GM12878 (cell line): ENCODE data around the gene CALN1. TPM values are rescaled to one million over a fixed set of nuclear protein-coding genes. Genes with fewer than 3 reads are reported as not detected.

Experiments used
- ATAC-seq: fragments of 200-7000 bp; cut with Tn5 transposase; 3 replicates; pipeline ENCODE4 v1.9.1; 2020; ENCODE audit warnings: mild to moderate bottlenecking, moderate library complexity
- BruUV-seq: library from RNA; stranded (reverse); fragments of 400-500 nt; replicated peaks from 2 replicates; lab custom pipeline; 2021; lab: Mats Ljungman, UMichigan
- CTCF ChIA-PET: fragments of 300-600 bp; sonication (Branson Sonifier 250); formaldehyde crosslinking; extraction: SDS; loops from one replicate; lab custom pipeline; 2021; ENCODE audit warnings: inconsistent platforms; lab: Yijun Ruan, JAX
- POLR2A ChIA-PET: fragments of 350-600 bp; formaldehyde crosslinking; extraction: SDS; loops from one replicate; lab custom pipeline; 2021; ENCODE audit warnings: inconsistent platforms; lab: Charles Lee
- RAD21 ChIA-PET: fragments of 300-600 bp; sonication (Branson Sonifier 250); formaldehyde crosslinking; loops from one replicate; lab custom pipeline; 2023; ENCODE audit warnings: antibody characterized with exemption; ENCODE audit not compliant: unreplicated experiment; lab: Charles Lee
- SMC1A ChIA-PET: fragments of 300-600 bp; sonication (Branson Sonifier 250); formaldehyde crosslinking; loops from one replicate; lab custom pipeline; 2023; ENCODE audit not compliant: unreplicated experiment, uncharacterized antibody; lab: Charles Lee
- DNase-seq: peaks from one replicate; pipeline ENCODE4 v3.0.0-alpha.2; 2011; ENCODE audit warnings: low read depth, low spot score
- FAIRE-seq: peaks from 3 replicates; lab custom pipeline; 2011; peaks lifted over from hg19 to GRCh38; lab: Jason Lieb, UNC
- H2AFZ ChIP-seq: 2 replicates; pipeline ENCODE4 v1.6.0; 2011; ENCODE audit warnings: low read depth, low read length, control low read depth; ENCODE audit not compliant: control insufficient read depth
- H3K27ac ChIP-seq: 2 replicates; pipeline ENCODE4 v1.5.1; 2011; ENCODE audit warnings: control low read depth; ENCODE audit not compliant: control insufficient read depth, insufficient read depth
- H3K27me3 ChIP-seq, 2 experiments: replicated peaks in 1 of 2; 2 replicates each; pipeline versions ENCODE4 v1.6.0 to v1.6.1; 2011; ENCODE audit warnings: low read length in 1 of 2; ENCODE audit not compliant: control insufficient read depth in 2 of 2, insufficient read depth in 2 of 2
- H3K36me3 ChIP-seq, 2 experiments: 2 replicates each; pipeline ENCODE4 v1.5.1; 2011; ENCODE audit warnings: low read length in 1 of 2; ENCODE audit not compliant: control insufficient read depth in 2 of 2, insufficient read depth in 2 of 2
- H3K4me1 ChIP-seq: 2 replicates; pipeline ENCODE4 v1.6.1; 2011; ENCODE audit warnings: mild to moderate bottlenecking, low read length, moderate library complexity, mixed read lengths; ENCODE audit not compliant: control insufficient read depth, insufficient read depth
- H3K4me2 ChIP-seq: 2 replicates; pipeline ENCODE4 v1.6.0; 2011; ENCODE audit warnings: control low read depth; ENCODE audit not compliant: control insufficient read depth, insufficient read depth
- H3K4me3 ChIP-seq: fragments of 200-600 bp; sonication (generic); 2 replicates; pipeline ENCODE4 v1.5.1; 2016
- H3K79me2 ChIP-seq: 2 replicates; pipeline ENCODE4 v1.6.0; 2011; ENCODE audit warnings: low read length; ENCODE audit not compliant: control insufficient read depth, insufficient read depth
- H3K9ac ChIP-seq: 2 replicates; pipeline ENCODE4 v1.8.0; 2011; ENCODE audit warnings: low read length, control low read depth, mixed read lengths; ENCODE audit not compliant: control insufficient read depth, insufficient read depth
- H3K9me3 ChIP-seq: replicated peaks from 3 replicates; pipeline ENCODE4 v1.5.1; 2011; ENCODE audit warnings: mild to moderate bottlenecking, low read length; ENCODE audit not compliant: control insufficient read depth, insufficient read depth
- H4K20me1 ChIP-seq: 2 replicates; pipeline ENCODE4 v1.6.0; 2011; ENCODE audit not compliant: control insufficient read depth, insufficient read depth
- CREB1 ChIP-seq: IDR thresholded peaks from 2 replicates; pipeline ENCODE4 v1.6.1; 2012; ENCODE audit warnings: low read depth, mild to moderate bottlenecking, inconsistent platforms
- MTA2 ChIP-seq: fragments of 450-650 bp; IDR thresholded peaks from 2 replicates; pipeline ENCODE4 v1.6.1; 2016; ENCODE audit warnings: low read depth, mild to moderate bottlenecking, moderate library complexity
- POLR2A ChIP-seq: IDR thresholded peaks from 2 replicates; pipeline ENCODE4 v1.6.1; 2011; ENCODE audit warnings: low read depth, mild to moderate bottlenecking, low read length
- RBBP5 ChIP-seq: fragments of 200-600 bp; sonication (generic); conservative IDR thresholded peaks from 2 replicates; pipeline ENCODE4 v1.6.1; 2016
- WGBS: methylation state at CpG from one replicate; pipeline ENCODE4 v1.1.6; 2016; ENCODE audit warnings: low lambda C conversion rate; ENCODE audit not compliant: insufficient replicate concordance, insufficient coverage; ENCODE audit errors: missing lambda C conversion rate; 5-methylcytosine and 5-hydroxymethylcytosine counted together
- in situ Hi-C: fragments of 300-500 bp; cut with MboI; formaldehyde crosslinking; loops from 9 replicates; pipeline ENCODE4 v1.14.3; 2018; ENCODE audit warnings: mixed read lengths
- intact Hi-C: fragments of 100-400 bp; cut with micrococcal nuclease; formaldehyde crosslinking; loops from one replicate; pipeline ENCODE4 v1.14.2; 2022; ENCODE audit not compliant: unreplicated experiment
- polyA plus RNA-seq, 11 experiments: library from polyadenylated mRNA; depleted of rRNA in 4 of 11; unstranded in 6 of 11; stranded (reverse) in 5 of 11; fragments of >200 nt; fragmentation: Nextera tagmentation in 4 of 11; fragmentation: Illumina TruSeq in 1 of 11; extraction: Ambion mirVana in 4 of 11; extraction: Trizol in 1 of 11; gene quantifications; 1 replicate in 1 of 11; 2 replicates in 10 of 11; pipeline versions ENCODE4 v1.2.1 to v1.2.3, GENCODE V29; 2011 to 2016; ENCODE audit warnings: inconsistent platforms in 2 of 11, missing spikeins in 2 of 11, low read depth in 1 of 11
- total RNA-seq, 4 experiments: library from RNA; depleted of rRNA in 3 of 4; stranded (reverse); fragments of >200 nt in 3 of 4; fragmentation: Illumina TruSeq in 1 of 4; extraction: Trizol in 1 of 4; gene quantifications; 2 replicates each; pipeline versions ENCODE4 v1.2.1 to v1.2.3, GENCODE V29; 2013 to 2021
- TF ChIP-seq, protein P1 (sequence below): IDR thresholded peaks from 2 replicates; pipeline ENCODE4 v1.6.1; 2011; ENCODE audit warnings: borderline replicate concordance, low read depth, mild to moderate bottlenecking, moderate library complexity, mixed read lengths, low read length; ENCODE audit not compliant: insufficient read depth; ENCODE audit errors: extremely low read length

The CALN1 gene
- total and polyA plus RNA-seq, 10 of the 15 experiments (the other 5 are each of a cell fraction or from before 2014, with no cell fraction given), result 0.48 to 15.3 (median 1.6) TPM

DNA sequence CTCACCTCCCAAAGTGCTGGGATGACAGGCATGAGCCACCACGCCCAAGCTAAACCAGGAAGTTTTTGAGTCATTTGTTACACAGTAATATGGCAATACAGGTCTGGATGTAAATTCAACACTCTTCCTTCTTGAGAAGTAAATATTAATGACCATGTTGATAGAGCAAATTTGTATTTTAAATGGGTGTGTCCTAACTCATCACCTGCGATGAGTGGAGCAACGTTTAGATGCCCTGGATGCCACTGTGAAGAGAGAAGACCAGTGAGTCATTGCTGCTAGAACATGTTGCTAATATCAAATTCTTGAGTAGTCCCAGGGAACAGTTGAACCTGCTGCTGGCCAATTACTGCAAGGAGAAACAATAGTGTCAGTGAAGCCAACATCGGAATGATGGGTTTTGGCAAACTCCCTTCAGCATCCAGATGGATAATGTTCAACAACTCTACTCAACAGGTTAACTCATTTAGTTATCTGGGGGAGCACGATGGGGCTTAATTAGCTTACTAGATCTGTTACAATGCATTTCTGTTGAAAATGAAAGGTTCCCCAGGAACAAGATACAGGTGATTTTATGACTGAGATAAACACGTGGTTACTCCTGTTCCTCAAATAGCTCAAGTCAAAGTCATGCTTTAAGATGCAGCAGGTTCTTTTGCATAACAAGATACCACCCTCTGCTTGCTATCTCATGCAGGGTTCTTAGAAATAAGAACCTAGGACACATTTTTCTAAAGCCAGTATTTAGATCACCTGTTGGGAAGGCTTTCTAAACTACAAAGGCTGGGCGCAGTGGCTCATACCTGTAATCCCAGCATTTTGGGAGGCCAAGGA lies 146.8 kb downstream of the CALN1 start (continued):
- TF ChIP-seq MTA2 (no peak), RBBP5 (no peak), CREB1 (no peak)

DNA sequence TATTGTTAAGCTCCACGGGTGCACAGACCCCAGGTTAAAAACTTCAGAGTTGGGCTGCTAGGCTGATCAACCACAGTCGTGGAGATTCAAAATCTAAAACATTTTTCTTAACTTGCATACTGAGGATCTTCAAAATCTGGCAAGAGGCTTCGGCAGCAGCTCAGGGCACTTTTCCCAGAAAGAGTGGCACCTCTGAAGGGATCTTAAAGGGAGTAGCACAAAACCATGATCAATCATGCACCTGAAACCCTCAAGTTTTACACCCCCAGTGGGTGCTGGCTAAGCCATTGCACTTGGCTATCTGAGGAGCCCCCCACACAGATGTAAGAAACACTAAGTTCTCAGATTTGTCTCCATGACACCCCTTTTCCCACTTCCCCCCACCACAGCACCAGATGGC lies 151.7 kb downstream of the CALN1 start:
- no peak overlapping the region for H2AFZ ChIP-seq
- 9% methylated on average over 3 of the region's 3 CpGs for WGBS
- no peak for ATAC-seq
- POLR2A ChIA-PET, result no interaction called here
- CTCF ChIA-PET, result no interaction called here
- intact Hi-C loops, result no loop called here
- no peak overlapping the region for H3K9ac ChIP-seq
- H3K9me3 ChIP-seq, result no peaks in the 10 kb centered on the region
- no peak overlapping the region for H3K27ac ChIP-seq
- no peak overlapping the region for H3K4me3 ChIP-seq
- SMC1A ChIA-PET, result no interaction called here
- no peak for DNase-seq
- H3K4me1 ChIP-seq, result no peaks in the 10 kb centered on the region
- RAD21 ChIA-PET, result no interaction called here
- no peak for FAIRE-seq
- no TSS peak for BruUV-seq
- no peak for TF ChIP-seq POLR2A
- TF ChIP-seq, protein P1, sequence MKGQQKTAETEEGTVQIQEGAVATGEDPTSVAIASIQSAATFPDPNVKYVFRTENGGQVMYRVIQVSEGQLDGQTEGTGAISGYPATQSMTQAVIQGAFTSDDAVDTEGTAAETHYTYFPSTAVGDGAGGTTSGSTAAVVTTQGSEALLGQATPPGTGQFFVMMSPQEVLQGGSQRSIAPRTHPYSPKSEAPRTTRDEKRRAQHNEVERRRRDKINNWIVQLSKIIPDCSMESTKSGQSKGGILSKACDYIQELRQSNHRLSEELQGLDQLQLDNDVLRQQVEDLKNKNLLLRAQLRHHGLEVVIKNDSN, result no peak
- no peaks in the 10 kb centered on the region for H4K20me1 ChIP-seq
- in situ Hi-C loops, result no loop called here
- no peaks in the 10 kb centered on the region for H3K79me2 ChIP-seq
- no peaks in the 10 kb centered on the region for H3K27me3 ChIP-seq
- no peaks in the 10 kb centered on the region for H3K36me3 ChIP-seq
- H3K4me2 ChIP-seq, result no peak overlapping the region
